Measurements from ENCODE around the gene PC. TPM values are rescaled to one million over a fixed set of nuclear protein-coding genes. Genes with fewer than 3 reads are reported as not detected.

PC gene
- polyA plus RNA-seq, 1 of the 3 experiments (the other 2 are of a cell fraction) = 9.7 TPM

- POLR2A ChIA-PET = no interaction called here
- peak overlapping the region; percentile 68 for H3K9ac ChIP-seq
- H3K27ac ChIP-seq (ENCODE audit: low read depth in 2 of 2, low read length in 1 of 2) = peak overlapping the region in 1 of 2 experiments; percentile 98; a peak in 2 of 4 replicates
- peaks cover 38% of the 10 kb centered on the region for H3F3A ChIP-seq (replicated peaks; ENCODE audit: insufficient read depth)
- no peaks in the 10 kb centered on the region for H4K20me1 ChIP-seq (ENCODE audit: insufficient read depth)
- H3K4me2 ChIP-seq = peak overlapping the region; percentile 46
- WGBS (ENCODE audit: low lambda C conversion rate) = 61% methylated on average over 2 of the region's 2 CpGs
- H3K4me3 ChIP-seq (ENCODE audit: low read depth in 2 of 2, low read length in 1 of 2) = no peak overlapping the region
- H3K9me2 ChIP-seq = no peaks in the 10 kb centered on the region
- no peak for DNase-seq
- no peaks in the 10 kb centered on the region for H3K36me3 ChIP-seq (replicated peaks in 1 of 2; ENCODE audit: control insufficient read depth in 1 of 2, insufficient read depth in 2 of 2, low read length in 1 of 2)
- no peaks in the 10 kb centered on the region for H3K79me2 ChIP-seq (ENCODE audit: insufficient read depth)
- H3K9me3 ChIP-seq = no peaks in the 10 kb centered on the region
- H2AFZ ChIP-seq (ENCODE audit: low read depth) = no peak overlapping the region
- H3K4me1 ChIP-seq (ENCODE audit: control insufficient read depth in 1 of 2, insufficient read depth in 2 of 2, low read depth in 1 of 2, low read length in 1 of 2) = peaks cover 0 to 32% of the 10 kb centered on the region in 2 experiments; a peak in 2 of 4 replicates
- no peak for TF ChIP-seq POLR2AphosphoS5 (IDR thresholded peaks at IDR 0.05; ENCODE audit: low read depth, low read length)
- CTCF ChIA-PET = interaction anchor here (1.2 to 1.3 kb wide), 2 partner anchors 91 to 110 kb away, joined by 3 read pairs; no protein-coding TSS in a partner anchor
- no peaks in the 10 kb centered on the region for H3K27me3 ChIP-seq (ENCODE audit: insufficient read depth)
Measured at GRCh38 chr11:66971488-66971887, 13.3 kb upstream of the PC start.

GRCh38 chr11:66970807-66971442 is 12.7 kb upstream of the PC start:
- Histone ChIP-seq H2AFZ (ENCODE audit: low read depth) (no peak overlapping the region), H3K9me3 (no peaks in the 10 kb centered on the region), H4K20me1 (ENCODE audit: insufficient read depth) (no peaks in the 10 kb centered on the region), H3K27me3 (ENCODE audit: insufficient read depth) (no peaks in the 10 kb centered on the region), H3K4me1 (ENCODE audit: control insufficient read depth in 1 of 2, insufficient read depth in 2 of 2, low read depth in 1 of 2, low read length in 1 of 2) (peaks cover 0 to 32% of the 10 kb centered on the region in 2 experiments; a peak in 2 of 4 replicates), H3K36me3 (replicated peaks in 1 of 2; ENCODE audit: control insufficient read depth in 1 of 2, insufficient read depth in 2 of 2, low read length in 1 of 2) (no peaks in the 10 kb centered on the region), H3K9ac (peak overlapping the region; percentile 68), H3F3A (replicated peaks; ENCODE audit: insufficient read depth) (peaks cover 38% of the 10 kb centered on the region), H3K4me2 (peak overlapping the region; percentile 58), H3K4me3 (ENCODE audit: low read depth in 2 of 2, low read length in 1 of 2) (no peak overlapping the region), H3K9me2 (no peaks in the 10 kb centered on the region), H3K79me2 (ENCODE audit: insufficient read depth) (no peaks in the 10 kb centered on the region), H3K27ac (ENCODE audit: low read depth in 2 of 2, low read length in 1 of 2) (peak overlapping the region in 1 of 2 experiments; percentile 98; a peak in 2 of 4 replicates)
- CTCF ChIA-PET = interaction anchor here (1.2 to 1.3 kb wide), 2 partner anchors 90 to 110 kb away, joined by 3 read pairs; no protein-coding TSS in a partner anchor
- peak; percentile 8 for DNase-seq
- POLR2A ChIA-PET = no interaction called here
- peak; percentile 92 for TF ChIP-seq NFIC (IDR thresholded peaks at IDR 0.05; ENCODE audit: borderline replicate concordance)
- 0 out of 2 replicates have a peak, but pooled peaks have one; percentile 55 for TF ChIP-seq REST (IDR thresholded peaks at IDR 0.05; ENCODE audit: low read depth, low read length)
- TF ChIP-seq MAX (IDR thresholded peaks at IDR 0.05; ENCODE audit: low read depth) = peak; percentile 45; the same call in 1 of the 2 replicates
- TF ChIP-seq TEAD4 (IDR thresholded peaks at IDR 0.05; ENCODE audit: borderline replicate concordance, insufficient read depth) = 0 out of 2 replicates have a peak, but pooled peaks have one; percentile 64
- TF ChIP-seq RCOR1 (IDR thresholded peaks at IDR 0.05; ENCODE audit: low read length) = no peak
- TF ChIP-seq ZBTB33 (IDR thresholded peaks at IDR 0.05; ENCODE audit: borderline replicate concordance, low read depth) = no peak
- TF ChIP-seq FOSL2 (IDR thresholded peaks at IDR 0.05; ENCODE audit: borderline replicate concordance, low read depth) = peak; percentile 99
- no peak for TF ChIP-seq RAD21 (IDR thresholded peaks at IDR 0.05; ENCODE audit: low read length)
- TF ChIP-seq JUND (IDR thresholded peaks at IDR 0.05) = peak; percentile 95
- no peak for TF ChIP-seq EZH2phosphoT487 (IDR thresholded peaks at IDR 0.05; ENCODE audit: borderline replicate concordance, low read depth)
- peak; percentile 59 for TF ChIP-seq PBX3 (IDR thresholded peaks at IDR 0.05)
- peak; percentile 69; the same call in 1 of the 2 replicates for TF ChIP-seq POLR2AphosphoS5 (IDR thresholded peaks at IDR 0.05; ENCODE audit: low read depth, low read length)
- peak; percentile 51; the same call in 1 of the 2 replicates for TF ChIP-seq SIN3A (IDR thresholded peaks at IDR 0.05; ENCODE audit: borderline replicate concordance, low read depth, low read length)
- TF ChIP-seq EP300 (IDR thresholded peaks at IDR 0.05; ENCODE audit: borderline replicate concordance in 1 of 2, low read depth in 1 of 2, low read length in 1 of 2) = peak in 1 of 2 experiments; percentile 86; a peak in 2 of 4 replicates
- peak; percentile 80 for TF ChIP-seq TCF12 (IDR thresholded peaks at IDR 0.05)
- peak; percentile 84; the same call in 1 of the 2 replicates for TF ChIP-seq RXRA (IDR thresholded peaks at IDR 0.05; ENCODE audit: borderline replicate concordance, low read depth)
- 7% methylated on average over 5 of the region's 5 CpGs for WGBS (ENCODE audit: low lambda C conversion rate)

Data from SK-N-SH (cell line).